ENCODE results near the gene UQCRQ. TPM values are rescaled to one million over a fixed set of nuclear protein-coding genes. Genes with fewer than 3 reads are reported as not detected.

Gene UQCRQ
- total RNA-seq, 2 donors from 2014 or later, result 396 to 399 TPM

- H3K36me3 Mint-ChIP-seq, result no peaks in the 10 kb centered on the region
- H3K9me3 Mint-ChIP-seq, result no peaks in the 10 kb centered on the region
- ATAC-seq (peak; percentile 87 to 89), DNase-seq (ENCODE audit: low spot score in 2 of 2) (peak; percentile 77)
- peak overlapping the region in 1 of 2 donors; percentile 77 for H3K27ac Mint-ChIP-seq
Measured at GRCh38 chr5:132829742-132830435, 36.6 kb upstream of the UQCRQ start.

GRCh38 chr5:132830436-132831094 lies 35.9 kb upstream of the UQCRQ start, which contains the start of gene SHROOM1:
SHROOM1 (minus strand) TSS chr5:132830647; CDS start chr5:132826140, 4,507 bp downstream.
- ATAC-seq (peak; percentile 48 to 72), DNase-seq (ENCODE audit: low spot score in 2 of 2) (no peak)
- Mint-ChIP-seq H3K27ac (peak within 1 kb of the TSS in 1 of 2 donors; percentile 77), H3K36me3 (no peaks in the 10 kb centered on the region), H3K9me3 (no peaks in the 10 kb centered on the region)

- Mint-ChIP-seq H3K9me3 (no peaks in the 10 kb centered on the region), H3K27ac (no peak overlapping the region), H3K36me3 (no peaks in the 10 kb centered on the region)
- DNase-seq (ENCODE audit: low spot score in 2 of 2), result no peak
- ATAC-seq, result no peak
Measured at GRCh38 chr5:132831095-132831860, 35.2 kb upstream of the UQCRQ start.

- ATAC-seq (no peak), DNase-seq (ENCODE audit: low spot score in 2 of 2) (no peak)
- Mint-ChIP-seq H3K27ac (no peak overlapping the region), H3K36me3 (no peaks in the 10 kb centered on the region), H3K9me3 (no peaks in the 10 kb centered on the region)
Measured at GRCh38 chr5:132832612-132833011, 33.8 kb upstream of the UQCRQ start.

GRCh38 chr5:132834057-132834456 lies 32.4 kb upstream of the UQCRQ start:
- no peaks in the 10 kb centered on the region for H3K36me3 Mint-ChIP-seq
- DNase-seq (ENCODE audit: low spot score in 2 of 2) (no peak), ATAC-seq (no peak)
- no peaks in the 10 kb centered on the region for H3K9me3 Mint-ChIP-seq
- H3K27ac Mint-ChIP-seq, result no peak overlapping the region

GRCh38 chr5:132836852-132837251 lies 29.6 kb upstream of the UQCRQ start:
- Mint-ChIP-seq H3K27ac (no peak overlapping the region), H3K9me3 (no peaks in the 10 kb centered on the region), H3K36me3 (no peaks in the 10 kb centered on the region)
- DNase-seq (ENCODE audit: low spot score in 2 of 2), result no peak
- ATAC-seq, result no peak

- DNase-seq (ENCODE audit: low spot score in 2 of 2), result no peak
- Mint-ChIP-seq H3K36me3 (no peaks in the 10 kb centered on the region), H3K27ac (peak overlapping the region in 1 of 2 donors; percentile 40), H3K9me3 (no peaks in the 10 kb centered on the region)
- ATAC-seq, result no peak
Measured at GRCh38 chr5:132837868-132838267, 28.6 kb upstream of the UQCRQ start.

GRCh38 chr5:132838516-132839282 lies 27.7 kb upstream of the UQCRQ start:
- ATAC-seq, result no peak
- Mint-ChIP-seq H3K27ac (no peak overlapping the region), H3K36me3 (no peaks in the 10 kb centered on the region)

GRCh38 chr5:132839426-132840301 lies 26.8 kb upstream of the UQCRQ start:
- DNase-seq (ENCODE audit: low spot score in 2 of 2) (no peak), ATAC-seq (no peak)
- H3K27ac Mint-ChIP-seq, result no peak overlapping the region
- H3K36me3 Mint-ChIP-seq, result no peaks in the 10 kb centered on the region
- H3K9me3 Mint-ChIP-seq, result no peaks in the 10 kb centered on the region

More at GRCh38 chr5:132838516-132839282, 27.7 kb upstream of the UQCRQ start:
- H3K9me3 Mint-ChIP-seq, result no peaks in the 10 kb centered on the region
- DNase-seq (ENCODE audit: low spot score in 2 of 2), result no peak

- no peaks in the 10 kb centered on the region for H3K36me3 Mint-ChIP-seq
- no peak for DNase-seq (ENCODE audit: low spot score in 2 of 2)
Measured at GRCh38 chr5:132840313-132840712, 26.1 kb upstream of the UQCRQ start.

GRCh38 chr5:132840896-132841295 lies 25.5 kb upstream of the UQCRQ start:
- DNase-seq (ENCODE audit: low spot score in 2 of 2), result no peak
- no peak overlapping the region for H3K27ac Mint-ChIP-seq
- H3K36me3 Mint-ChIP-seq, result no peaks in the 10 kb centered on the region
- no peak for ATAC-seq
- no peaks in the 10 kb centered on the region for H3K9me3 Mint-ChIP-seq

More at GRCh38 chr5:132840313-132840712, 26.1 kb upstream of the UQCRQ start:
- no peaks in the 10 kb centered on the region for H3K9me3 Mint-ChIP-seq
- no peak for ATAC-seq
- H3K27ac Mint-ChIP-seq, result no peak overlapping the region

- ATAC-seq, result peak; percentile 24 to 76
- no peaks in the 10 kb centered on the region for H3K9me3 Mint-ChIP-seq
- no peak overlapping the region for H3K27ac Mint-ChIP-seq
- no peaks in the 10 kb centered on the region for H3K36me3 Mint-ChIP-seq
- no peak for DNase-seq (ENCODE audit: low spot score in 2 of 2)
Measured at GRCh38 chr5:132841305-132841704, 25.1 kb upstream of the UQCRQ start.

- DNase-seq (ENCODE audit: low spot score in 2 of 2), result no peak
- no peak for ATAC-seq
- H3K9me3 Mint-ChIP-seq, result no peaks in the 10 kb centered on the region
- no peaks in the 10 kb centered on the region for H3K36me3 Mint-ChIP-seq
- H3K27ac Mint-ChIP-seq, result no peak overlapping the region
Measured at GRCh38 chr5:132848270-132848669, 18.2 kb upstream of the UQCRQ start.

- no peak for DNase-seq (ENCODE audit: low spot score in 2 of 2)
- H3K27ac Mint-ChIP-seq, result no peak overlapping the region
- no peaks in the 10 kb centered on the region for H3K36me3 Mint-ChIP-seq
- H3K9me3 Mint-ChIP-seq, result no peaks in the 10 kb centered on the region
- no peak for ATAC-seq
Measured at GRCh38 chr5:132849347-132849746, 17.1 kb upstream of the UQCRQ start.

GRCh38 chr5:132850066-132850465 lies 16.4 kb upstream of the UQCRQ start:
- no peaks in the 10 kb centered on the region for H3K9me3 Mint-ChIP-seq
- no peaks in the 10 kb centered on the region for H3K36me3 Mint-ChIP-seq
- DNase-seq (ENCODE audit: low spot score in 2 of 2), result no peak
- no peak overlapping the region for H3K27ac Mint-ChIP-seq
- ATAC-seq, result no peak

GRCh38 chr5:132853323-132853722 lies 13.1 kb upstream of the UQCRQ start:
- DNase-seq (ENCODE audit: low spot score in 2 of 2) (no peak), ATAC-seq (no peak)
- Mint-ChIP-seq H3K36me3 (no peaks in the 10 kb centered on the region), H3K9me3 (no peaks in the 10 kb centered on the region), H3K27ac (no peak overlapping the region)
